ENCODE data around the gene SNX11.

SNX11 gene

DNA sequence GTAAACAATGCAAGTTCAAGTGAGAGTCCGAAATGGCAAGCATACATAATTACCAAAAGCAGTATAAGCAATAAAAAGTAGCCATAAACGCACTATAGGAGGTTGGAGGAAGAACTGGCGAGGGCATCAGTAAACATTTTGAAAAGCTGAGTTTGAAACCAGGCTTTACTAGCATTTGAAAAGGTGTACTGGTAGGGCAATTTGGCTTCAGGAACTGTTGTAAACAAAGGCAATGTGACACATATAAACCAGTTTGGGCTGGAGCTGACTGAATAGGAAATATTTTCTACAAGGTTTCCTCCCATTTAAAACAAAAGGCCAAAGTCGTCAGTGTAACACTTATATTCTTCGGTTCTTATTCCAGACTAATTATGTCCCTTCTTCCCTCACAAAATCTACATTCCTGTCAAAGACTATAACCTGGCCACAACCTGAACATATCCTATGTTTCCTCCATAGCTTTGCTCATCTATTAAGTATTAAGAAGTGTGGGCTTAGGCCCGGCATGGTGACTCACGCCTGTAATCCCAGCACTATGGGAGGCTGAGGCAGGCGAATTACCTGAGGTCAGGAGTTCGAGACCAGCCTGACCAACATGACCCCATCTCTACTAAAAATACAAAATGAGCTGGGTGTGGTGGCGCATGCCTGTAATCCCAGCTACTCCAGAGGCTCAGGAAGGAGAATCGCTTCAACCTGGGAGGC lies 14.1 kb upstream of the SNX11 start:
- H3K27ac ChIP-seq (replicated peaks) = no peak overlapping the region
- H3K4me3 ChIP-seq (replicated peaks; ENCODE audit: insufficient read depth, low read length) = no peak overlapping the region

DNA sequence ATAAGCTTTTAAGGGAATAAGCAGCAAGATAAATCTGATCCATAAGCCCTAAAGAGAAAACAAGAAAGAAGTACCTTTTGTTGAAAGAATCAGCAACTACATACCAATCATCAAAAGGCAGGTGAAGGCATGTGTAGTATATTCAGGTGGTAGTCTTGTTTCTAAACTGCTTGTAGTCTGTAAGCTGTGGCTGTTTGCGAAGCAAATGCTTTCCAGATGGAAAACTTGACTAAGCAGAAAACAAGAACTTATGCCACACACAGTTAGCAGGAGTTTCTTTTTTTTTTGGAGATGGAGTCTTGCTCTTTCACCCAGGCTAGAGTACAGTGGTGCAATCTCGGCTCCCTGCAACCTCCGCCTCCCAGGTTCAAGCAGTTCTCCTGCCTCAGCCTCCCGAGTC lies 12.0 kb upstream of the SNX11 start:
- H3K4me3 ChIP-seq (replicated peaks; ENCODE audit: insufficient read depth, low read length) = no peak overlapping the region
- no peak overlapping the region for H3K27ac ChIP-seq (replicated peaks)
- DNase-seq (ENCODE audit: low read depth in 1 of 2, low spot score in 1 of 2) = no peak
- no peaks in the 10 kb centered on the region for H3K27me3 ChIP-seq (ENCODE audit: insufficient read depth, poor library complexity, severe bottlenecking)
- TF ChIP-seq, protein P1, sequence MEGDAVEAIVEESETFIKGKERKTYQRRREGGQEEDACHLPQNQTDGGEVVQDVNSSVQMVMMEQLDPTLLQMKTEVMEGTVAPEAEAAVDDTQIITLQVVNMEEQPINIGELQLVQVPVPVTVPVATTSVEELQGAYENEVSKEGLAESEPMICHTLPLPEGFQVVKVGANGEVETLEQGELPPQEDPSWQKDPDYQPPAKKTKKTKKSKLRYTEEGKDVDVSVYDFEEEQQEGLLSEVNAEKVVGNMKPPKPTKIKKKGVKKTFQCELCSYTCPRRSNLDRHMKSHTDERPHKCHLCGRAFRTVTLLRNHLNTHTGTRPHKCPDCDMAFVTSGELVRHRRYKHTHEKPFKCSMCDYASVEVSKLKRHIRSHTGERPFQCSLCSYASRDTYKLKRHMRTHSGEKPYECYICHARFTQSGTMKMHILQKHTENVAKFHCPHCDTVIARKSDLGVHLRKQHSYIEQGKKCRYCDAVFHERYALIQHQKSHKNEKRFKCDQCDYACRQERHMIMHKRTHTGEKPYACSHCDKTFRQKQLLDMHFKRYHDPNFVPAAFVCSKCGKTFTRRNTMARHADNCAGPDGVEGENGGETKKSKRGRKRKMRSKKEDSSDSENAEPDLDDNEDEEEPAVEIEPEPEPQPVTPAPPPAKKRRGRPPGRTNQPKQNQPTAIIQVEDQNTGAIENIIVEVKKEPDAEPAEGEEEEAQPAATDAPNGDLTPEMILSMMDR (IDR thresholded peaks at IDR 0.05; ENCODE audit: insufficient read depth, low read length) = no peak
- TF ChIP-seq SPI1 (IDR thresholded peaks at IDR 0.05; ENCODE audit: borderline replicate concordance, low read depth) (no peak), POLR2AphosphoS5 (IDR thresholded peaks at IDR 0.05; ENCODE audit: low read depth) (no peak), GABPA (IDR thresholded peaks at IDR 0.05; ENCODE audit: low read depth) (no peak)
- TF ChIP-seq, protein P2, sequence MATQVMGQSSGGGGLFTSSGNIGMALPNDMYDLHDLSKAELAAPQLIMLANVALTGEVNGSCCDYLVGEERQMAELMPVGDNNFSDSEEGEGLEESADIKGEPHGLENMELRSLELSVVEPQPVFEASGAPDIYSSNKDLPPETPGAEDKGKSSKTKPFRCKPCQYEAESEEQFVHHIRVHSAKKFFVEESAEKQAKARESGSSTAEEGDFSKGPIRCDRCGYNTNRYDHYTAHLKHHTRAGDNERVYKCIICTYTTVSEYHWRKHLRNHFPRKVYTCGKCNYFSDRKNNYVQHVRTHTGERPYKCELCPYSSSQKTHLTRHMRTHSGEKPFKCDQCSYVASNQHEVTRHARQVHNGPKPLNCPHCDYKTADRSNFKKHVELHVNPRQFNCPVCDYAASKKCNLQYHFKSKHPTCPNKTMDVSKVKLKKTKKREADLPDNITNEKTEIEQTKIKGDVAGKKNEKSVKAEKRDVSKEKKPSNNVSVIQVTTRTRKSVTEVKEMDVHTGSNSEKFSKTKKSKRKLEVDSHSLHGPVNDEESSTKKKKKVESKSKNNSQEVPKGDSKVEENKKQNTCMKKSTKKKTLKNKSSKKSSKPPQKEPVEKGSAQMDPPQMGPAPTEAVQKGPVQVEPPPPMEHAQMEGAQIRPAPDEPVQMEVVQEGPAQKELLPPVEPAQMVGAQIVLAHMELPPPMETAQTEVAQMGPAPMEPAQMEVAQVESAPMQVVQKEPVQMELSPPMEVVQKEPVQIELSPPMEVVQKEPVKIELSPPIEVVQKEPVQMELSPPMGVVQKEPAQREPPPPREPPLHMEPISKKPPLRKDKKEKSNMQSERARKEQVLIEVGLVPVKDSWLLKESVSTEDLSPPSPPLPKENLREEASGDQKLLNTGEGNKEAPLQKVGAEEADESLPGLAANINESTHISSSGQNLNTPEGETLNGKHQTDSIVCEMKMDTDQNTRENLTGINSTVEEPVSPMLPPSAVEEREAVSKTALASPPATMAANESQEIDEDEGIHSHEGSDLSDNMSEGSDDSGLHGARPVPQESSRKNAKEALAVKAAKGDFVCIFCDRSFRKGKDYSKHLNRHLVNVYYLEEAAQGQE (IDR thresholded peaks at IDR 0.05; ENCODE audit: insufficient replicate concordance, low read depth) = no peak

More for the DNA sequence above, 14.1 kb upstream of the SNX11 start:
- no peak for DNase-seq (ENCODE audit: low read depth in 1 of 2, low spot score in 1 of 2)
- H3K27me3 ChIP-seq (ENCODE audit: insufficient read depth, poor library complexity, severe bottlenecking) = no peaks in the 10 kb centered on the region
- TF ChIP-seq POLR2AphosphoS5 (IDR thresholded peaks at IDR 0.05; ENCODE audit: low read depth) (no peak), GABPA (IDR thresholded peaks at IDR 0.05; ENCODE audit: low read depth) (no peak), SPI1 (IDR thresholded peaks at IDR 0.05; ENCODE audit: borderline replicate concordance, low read depth) (no peak)
- TF ChIP-seq, protein P1 (IDR thresholded peaks at IDR 0.05; ENCODE audit: insufficient read depth, low read length) = no peak

DNA sequence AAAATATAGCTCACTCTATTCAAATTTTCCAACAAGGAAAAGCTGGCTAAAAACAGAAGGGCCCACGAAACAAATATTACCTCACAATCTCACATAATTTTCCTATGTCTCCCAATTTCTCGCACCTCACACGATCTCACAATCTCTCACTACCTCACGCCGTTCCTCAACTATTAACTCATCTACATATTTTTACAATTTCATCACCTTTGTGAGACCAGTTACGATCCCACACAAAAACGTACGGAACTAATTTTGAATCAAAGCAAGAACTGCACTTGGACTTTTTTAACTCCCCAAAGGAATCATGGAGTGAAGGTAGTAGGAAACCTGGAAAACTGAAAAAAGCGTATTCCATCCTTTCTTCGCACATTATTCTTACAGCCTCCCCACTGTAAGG lies 7.4 kb upstream of the SNX11 start:
- TF ChIP-seq, protein P2 (IDR thresholded peaks at IDR 0.05; ENCODE audit: insufficient replicate concordance, low read depth) = no peak
- TF ChIP-seq GABPA (IDR thresholded peaks at IDR 0.05; ENCODE audit: low read depth) = no peak
- TF ChIP-seq, protein P1 (IDR thresholded peaks at IDR 0.05; ENCODE audit: insufficient read depth, low read length) = no peak
- no peak for TF ChIP-seq SPI1 (IDR thresholded peaks at IDR 0.05; ENCODE audit: borderline replicate concordance, low read depth)
- no peak for TF ChIP-seq POLR2AphosphoS5 (IDR thresholded peaks at IDR 0.05; ENCODE audit: low read depth)
- no peak overlapping the region for H3K27ac ChIP-seq (replicated peaks)
- DNase-seq (ENCODE audit: low read depth in 1 of 2, low spot score in 1 of 2) = no peak
- no peaks in the 10 kb centered on the region for H3K27me3 ChIP-seq (ENCODE audit: insufficient read depth, poor library complexity, severe bottlenecking)
- H3K4me3 ChIP-seq (replicated peaks; ENCODE audit: insufficient read depth, low read length) = peak overlapping the region; percentile 92

Data from HL-60 (cell line).